GM12878 (cell line): ENCODE results near the gene ARHGEF26. TPM values are rescaled to one million over a fixed set of nuclear protein-coding genes. Genes with fewer than 3 reads are reported as not detected.

Source experiments
- E2F8 ChIP-seq: fragments of 450-650 bp; IDR thresholded peaks from 2 replicates; pipeline ENCODE4 v1.6.1; 2018; ENCODE audit warnings: mild to moderate bottlenecking, low read depth, moderate library complexity; ENCODE audit not compliant: partially characterized antibody
- JUNB ChIP-seq: IDR thresholded peaks from 2 replicates; pipeline ENCODE4 v1.6.1; 2016; ENCODE audit warnings: antibody characterized with exemption, mild to moderate bottlenecking
- KAT2A ChIP-seq: conservative IDR thresholded peaks from 2 replicates; pipeline ENCODE4 v1.6.1; 2011; ENCODE audit warnings: low read depth, low read length; ENCODE audit not compliant: control insufficient read depth
- LARP7 ChIP-seq: fragments of 450-650 bp; IDR thresholded peaks from 2 replicates; pipeline ENCODE4 v1.6.1; 2017; ENCODE audit warnings: mild to moderate bottlenecking
- PBX3 ChIP-seq: IDR thresholded peaks from 2 replicates; pipeline ENCODE4 v1.6.1; 2011; ENCODE audit warnings: mild to moderate bottlenecking, low read depth, low read length, moderate library complexity; ENCODE audit not compliant: insufficient replicate concordance
- STAT1 ChIP-seq: fragments of 450-650 bp; conservative IDR thresholded peaks from 2 replicates; pipeline ENCODE4 v1.6.1; 2014; ENCODE audit warnings: antibody characterized with exemption, mild to moderate bottlenecking
- TAF1 ChIP-seq: IDR thresholded peaks from 2 replicates; pipeline ENCODE4 v1.6.1; 2011; ENCODE audit warnings: mild to moderate bottlenecking, low read depth, low read length, borderline replicate concordance
- TBL1XR1 ChIP-seq: IDR thresholded peaks from 2 replicates; pipeline ENCODE4 v1.6.1; 2012; ENCODE audit warnings: low read depth, low read length, improper control_type of control experiment
- WRNIP1 ChIP-seq: IDR thresholded peaks from 2 replicates; pipeline ENCODE4 v1.6.1; 2011; ENCODE audit warnings: low read depth, low read length, improper control_type of control experiment, borderline replicate concordance
- ZNF592 ChIP-seq: fragments of 450-650 bp; IDR thresholded peaks from 2 replicates; pipeline ENCODE4 v1.6.1; 2017; ENCODE audit warnings: mild to moderate bottlenecking, moderate library complexity
- polyA plus RNA-seq, 11 experiments: library from polyadenylated mRNA; depleted of rRNA in 4 of 11; unstranded in 6 of 11; stranded (reverse) in 5 of 11; fragments of >200 nt; fragmentation: Nextera tagmentation in 4 of 11; fragmentation: Illumina TruSeq in 1 of 11; extraction: Ambion mirVana in 4 of 11; extraction: Trizol in 1 of 11; gene quantifications; 1 replicate in 1 of 11; 2 replicates in 10 of 11; pipeline versions ENCODE4 v1.2.1 to v1.2.3, GENCODE V29; 2011 to 2016; ENCODE audit warnings: inconsistent platforms in 2 of 11, missing spikeins in 2 of 11, low read depth in 1 of 11
- total RNA-seq, 4 experiments: library from RNA; depleted of rRNA in 3 of 4; stranded (reverse); fragments of >200 nt in 3 of 4; fragmentation: Illumina TruSeq in 1 of 4; extraction: Trizol in 1 of 4; gene quantifications; 2 replicates each; pipeline versions ENCODE4 v1.2.1 to v1.2.3, GENCODE V29; 2013 to 2021

ARHGEF26 gene
- total and polyA plus RNA-seq, 10 of the 15 experiments (the other 5 are each of a cell fraction or from before 2014, with no cell fraction given), result 0.02 to 0.47 (median 0.05) TPM; not detected in 1

DNA sequence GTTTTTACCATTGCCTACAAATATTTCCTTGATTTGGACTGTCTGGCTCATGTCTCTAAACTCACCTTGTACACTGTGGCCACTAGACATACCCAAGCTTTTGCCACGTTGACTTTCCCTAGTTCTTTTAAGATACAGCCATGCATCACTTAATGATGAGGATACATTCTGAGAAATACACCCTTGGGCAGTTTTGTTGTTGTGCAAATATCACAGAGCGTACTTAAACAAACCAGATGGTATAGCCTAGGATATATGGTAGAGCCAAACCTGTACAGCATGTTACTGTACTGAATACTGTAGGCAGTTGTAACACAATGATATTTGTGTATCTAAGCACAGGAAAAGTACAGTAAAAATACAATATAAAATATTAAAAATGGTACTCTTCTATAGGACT lies 5.5 kb downstream of the ARHGEF26 start (continued):
- TF ChIP-seq ZNF592 (no peak), JUNB (no peak), KAT2A (no peak), E2F8 (no peak), LARP7 (no peak), TBL1XR1 (no peak), WRNIP1 (no peak), TAF1 (no peak), STAT1 (no peak), PBX3 (no peak)
